Fibroblast of lung (primary cell): ENCODE measurements around the gene TSPAN1.
"Not testable (repeated sequence)": the region's sequence is repeated elsewhere in the genome, so short reads cannot be mapped to it uniquely, and the experiment has no call there.

ENCODE experiments used
- CTCF ChIP-seq, 2 donors: IDR thresholded peaks in 1 of 2; conservative IDR thresholded peaks in 1 of 2; 1 replicate in 1 of 2; 2 replicates in 1 of 2; pipeline ENCODE4 v1.5.1; 2011 to 2012; ENCODE audit warnings: low read length in 2 of 2, control low read depth in 1 of 2, inconsistent platforms in 1 of 2, low read depth in 1 of 2, mild to moderate bottlenecking in 1 of 2
- EZH2 ChIP-seq: IDR thresholded peaks from 2 replicates; pipeline ENCODE4 v1.5.1; 2012; ENCODE audit warnings: low read length, control low read depth, mild to moderate bottlenecking; ENCODE audit errors: missing control alignments

- TF ChIP-seq CTCF (conservative IDR thresholded peaks at IDR 0.05 in 1 of 2, IDR thresholded peaks at IDR 0.05 in 1 of 2; ENCODE audit: low read depth in 1 of 2, low read length in 2 of 2); EZH2: not testable (repeated sequence)
Observed at GRCh38 chr1:46231231-46231630, 56.3 kb downstream of the TSPAN1 start.
